ENCODE data around the gene TFEB. TPM values are rescaled to one million over a fixed set of nuclear protein-coding genes. Genes with fewer than 3 reads are reported as not detected.

Gene TFEB
- total RNA-seq, 1 donor = 3.0 TPM

GRCh38 chr6:41656002-41656691, 79.3 kb downstream of the TFEB start:
- peak; percentile 10 for DNase-seq (ENCODE audit: low read depth)
- no peak for TF ChIP-seq CTCF (IDR thresholded peaks at IDR 0.05; ENCODE audit: insufficient read depth, low read depth, low read length)
- H3K4me3 ChIP-seq (ENCODE audit: low read depth, low read length) = no peak overlapping the region

- no peak for DNase-seq (ENCODE audit: low read depth)
- TF ChIP-seq CTCF (IDR thresholded peaks at IDR 0.05; ENCODE audit: insufficient read depth, low read depth, low read length) = no peak
- H3K4me3 ChIP-seq (ENCODE audit: low read depth, low read length) = no peak overlapping the region
Observed at GRCh38 chr6:41655646-41656001, 79.8 kb downstream of the TFEB start.

- no peak overlapping the region for H3K4me3 ChIP-seq (ENCODE audit: low read depth, low read length)
- DNase-seq (ENCODE audit: low read depth) = no peak
- TF ChIP-seq CTCF (IDR thresholded peaks at IDR 0.05; ENCODE audit: insufficient read depth, low read depth, low read length) = no peak
Observed at GRCh38 chr6:41655176-41655575, 80.2 kb downstream of the TFEB start.

- no peak overlapping the region for H3K4me3 ChIP-seq (ENCODE audit: low read depth, low read length)
- no peak for TF ChIP-seq CTCF (IDR thresholded peaks at IDR 0.05; ENCODE audit: insufficient read depth, low read depth, low read length)
- DNase-seq (ENCODE audit: low read depth) = no peak
Observed at GRCh38 chr6:41654698-41655151, 80.7 kb downstream of the TFEB start.

GRCh38 chr6:41654151-41654697, 81.2 kb downstream of the TFEB start:
- DNase-seq (ENCODE audit: low read depth) = no peak
- TF ChIP-seq CTCF (IDR thresholded peaks at IDR 0.05; ENCODE audit: insufficient read depth, low read depth, low read length) = no peak
- no peak overlapping the region for H3K4me3 ChIP-seq (ENCODE audit: low read depth, low read length)

GRCh38 chr6:41653691-41654090, 81.7 kb downstream of the TFEB start:
- DNase-seq (ENCODE audit: low read depth) = no peak
- no peak overlapping the region for H3K4me3 ChIP-seq (ENCODE audit: low read depth, low read length)
- TF ChIP-seq CTCF (IDR thresholded peaks at IDR 0.05; ENCODE audit: insufficient read depth, low read depth, low read length) = no peak

Measured in fibroblast of villous mesenchyme (primary cell).